NCI-H510A (cell line): Measurements from ENCODE around the gene ANKRD44.

Experiments used
- DNase-seq: peaks from one replicate; lab custom pipeline; 2025; lab: John Stamatoyannopoulos, UW

The ANKRD44 gene

GRCh38 chr2:196987649-196988364 is 322.8 kb downstream of the ANKRD44 start:
- no peak for DNase-seq

GRCh38 chr2:196987298-196987648 is 323.3 kb downstream of the ANKRD44 start:
- no peak for DNase-seq

- DNase-seq, result no peak
Observed at GRCh38 chr2:196985511-196986183, 324.9 kb downstream of the ANKRD44 start.

- no peak for DNase-seq
Observed at GRCh38 chr2:196984903-196985302, 325.7 kb downstream of the ANKRD44 start.

GRCh38 chr2:196983934-196984333 is 326.6 kb downstream of the ANKRD44 start:
- DNase-seq, result no peak

DNA sequence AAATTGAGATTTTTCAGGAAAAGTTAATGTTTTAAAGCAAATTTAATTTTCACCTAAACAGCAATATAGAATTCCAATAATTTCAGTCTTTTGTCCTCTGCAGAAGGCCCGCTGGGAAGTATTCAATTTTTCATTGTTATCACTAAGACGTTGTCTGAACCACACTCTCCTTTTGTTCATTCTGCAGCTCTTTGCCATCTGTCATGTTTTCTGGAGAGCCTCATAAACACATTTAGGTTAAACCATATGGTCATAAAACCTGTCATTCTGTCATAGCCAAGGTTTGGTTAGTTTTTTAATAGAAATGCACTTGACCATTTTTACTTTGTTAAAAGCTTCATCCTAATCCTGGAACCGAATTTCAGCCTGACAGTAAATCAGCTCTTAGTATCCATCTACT is 330.1 kb downstream of the ANKRD44 start:
- no peak for DNase-seq

DNA sequence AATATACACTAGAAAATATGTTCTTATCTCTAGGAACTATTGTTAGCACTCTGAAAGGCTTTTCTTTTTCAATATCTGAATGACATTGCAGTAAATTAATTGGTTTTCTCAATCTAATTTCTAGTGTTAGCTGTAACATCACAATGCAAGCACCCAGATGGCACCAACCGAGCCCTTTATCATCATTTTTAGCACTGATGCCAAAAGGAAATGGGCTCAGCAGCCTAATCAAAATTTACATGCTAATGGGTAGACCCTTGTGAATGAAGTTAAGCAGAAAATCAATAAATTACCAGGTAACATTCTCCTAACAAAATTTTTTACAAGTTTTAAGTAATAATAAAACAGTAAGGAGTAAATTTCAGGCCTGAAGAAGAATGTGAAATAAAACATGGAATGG is 330.6 kb downstream of the ANKRD44 start:
- no peak for DNase-seq

- DNase-seq, result no peak
Observed at GRCh38 chr2:196977507-196977906, 333.1 kb downstream of the ANKRD44 start.

GRCh38 chr2:196974970-196975369 is 335.6 kb downstream of the ANKRD44 start:
- DNase-seq, result no peak

- DNase-seq, result no peak
Observed at GRCh38 chr2:196971574-196972279, 338.9 kb downstream of the ANKRD44 start.

- DNase-seq, result no peak
Observed at GRCh38 chr2:196970099-196970498, 340.5 kb downstream of the ANKRD44 start.

DNA sequence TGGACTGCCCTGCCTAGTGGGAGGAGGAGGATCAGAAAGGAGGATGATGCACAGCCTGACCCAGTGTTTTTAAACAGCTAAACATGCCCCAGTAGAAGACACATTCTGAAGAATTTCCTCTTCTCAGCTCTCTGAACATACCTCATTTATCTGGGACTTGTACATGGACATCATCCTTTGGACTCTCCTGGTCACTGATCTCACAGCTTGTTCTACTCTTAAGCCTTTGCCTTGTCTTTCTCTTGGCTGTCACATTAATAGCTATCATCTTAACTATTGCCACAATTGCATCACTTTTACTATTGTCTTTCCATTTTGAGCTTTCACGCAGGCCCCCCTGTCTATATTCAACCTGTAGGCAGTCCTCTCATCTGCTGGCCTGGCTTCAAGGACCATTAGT is 342.1 kb downstream of the ANKRD44 start:
- DNase-seq, result no peak

- DNase-seq, result no peak
Observed at GRCh38 chr2:196967775-196968174, 342.8 kb downstream of the ANKRD44 start.

- no peak for DNase-seq
Observed at GRCh38 chr2:196967116-196967515, 343.5 kb downstream of the ANKRD44 start.

- DNase-seq, result no peak
Observed at GRCh38 chr2:196966061-196966460, 344.5 kb downstream of the ANKRD44 start.

- DNase-seq, result no peak
Observed at GRCh38 chr2:196965651-196966050, 344.9 kb downstream of the ANKRD44 start.

- no peak for DNase-seq
Observed at GRCh38 chr2:196963961-196964360, 346.6 kb downstream of the ANKRD44 start.

- no peak for DNase-seq
Observed at GRCh38 chr2:196963043-196963442, 347.5 kb downstream of the ANKRD44 start.

DNA sequence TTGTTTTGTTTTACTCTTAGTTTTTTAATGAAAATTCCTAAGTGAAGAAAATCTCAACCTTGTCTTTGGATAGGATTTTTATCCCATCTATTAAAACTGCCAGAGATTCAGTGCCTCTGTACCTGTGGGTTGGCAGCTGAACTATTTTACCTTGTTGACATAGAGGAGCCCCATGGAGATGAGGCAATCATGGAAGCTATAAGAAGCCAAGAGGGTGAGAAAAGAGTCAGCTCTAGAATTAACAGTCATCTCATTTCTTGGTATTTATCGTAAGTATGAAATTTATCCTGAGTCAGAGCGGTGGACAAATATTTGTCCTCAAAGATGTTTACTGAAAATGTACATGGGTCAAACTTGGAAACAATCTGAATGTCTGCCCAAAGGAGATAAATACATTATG is 348.3 kb downstream of the ANKRD44 start:
- DNase-seq, result no peak

GRCh38 chr2:196961889-196962288 is 348.7 kb downstream of the ANKRD44 start:
- DNase-seq, result no peak

GRCh38 chr2:196959734-196960338 is 350.7 kb downstream of the ANKRD44 start:
- peak; percentile 9 for DNase-seq

DNA sequence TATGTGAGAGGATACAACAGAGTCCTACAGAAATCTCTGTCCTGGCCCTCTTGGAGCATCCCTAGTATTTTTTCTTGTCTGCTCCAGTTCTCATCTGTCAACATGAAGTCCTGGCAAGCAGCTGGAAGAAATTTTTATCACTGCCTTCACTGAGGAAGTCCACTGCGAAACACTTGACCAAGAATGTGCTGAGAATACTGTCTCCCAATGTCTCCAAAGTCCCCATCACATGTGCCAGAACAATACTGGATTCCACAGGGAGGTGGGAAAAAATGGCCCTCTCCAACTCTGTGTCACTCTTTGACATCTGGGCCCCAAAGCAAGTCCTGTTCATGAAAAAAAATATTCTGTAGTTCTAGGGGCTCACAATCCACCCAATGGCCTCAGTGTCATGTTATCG is 351.3 kb downstream of the ANKRD44 start:
- DNase-seq, result no peak
